ENCODE measurements around the gene PPP1R11. TPM values are rescaled to one million over a fixed set of nuclear protein-coding genes. Genes with fewer than 3 reads are reported as not detected.

The PPP1R11 gene
- total RNA-seq, 1 donor from 2014 or later, result 54.5 TPM

- H3K4me3 ChIP-seq (ENCODE audit: low read depth, low read length), result no peak overlapping the region
- DNase-seq (ENCODE audit: low read depth), result no peak
- no peak for TF ChIP-seq CTCF (conservative IDR thresholded peaks at IDR 0.05; ENCODE audit: low read depth, low read length)
These were observed 4.3 kb downstream of the PPP1R11 start for GRCh38 chr6:30071081-30071818.

GRCh38 chr6:30071858-30072257 is 4.9 kb downstream of the PPP1R11 start:
- no peak overlapping the region for H3K4me3 ChIP-seq (ENCODE audit: low read depth, low read length)
- TF ChIP-seq CTCF (conservative IDR thresholded peaks at IDR 0.05; ENCODE audit: low read depth, low read length), result no peak
- DNase-seq (ENCODE audit: low read depth), result no peak

GRCh38 chr6:30073489-30074235 is 6.7 kb downstream of the PPP1R11 start:
- H3K4me3 ChIP-seq (ENCODE audit: low read depth, low read length), result no peak overlapping the region
- no peak for DNase-seq (ENCODE audit: low read depth)
- no peak for TF ChIP-seq CTCF (conservative IDR thresholded peaks at IDR 0.05; ENCODE audit: low read depth, low read length)

- no peak for TF ChIP-seq CTCF (conservative IDR thresholded peaks at IDR 0.05; ENCODE audit: low read depth, low read length)
- peak overlapping the region; percentile 16 for H3K4me3 ChIP-seq (ENCODE audit: low read depth, low read length)
- DNase-seq (ENCODE audit: low read depth), result no peak
These were observed 7.5 kb downstream of the PPP1R11 start for GRCh38 chr6:30074331-30075093.

- DNase-seq (ENCODE audit: low read depth), result no peak
- peak within 1 kb of the TSS; percentile 16 for H3K4me3 ChIP-seq (ENCODE audit: low read depth, low read length)
- TF ChIP-seq CTCF (conservative IDR thresholded peaks at IDR 0.05; ENCODE audit: low read depth, low read length), result no peak
These were observed 8.2 kb downstream of the PPP1R11 start, which contains the start of gene RNF39 for GRCh38 chr6:30075094-30075789. Gene RNF39, minus strand, starts transcription at chr6:30075769. Its CDS starts 184 bp downstream, at chr6:30075585.
